HG03378 (cell line): ENCODE results near the gene PTGR1.
"Not testable (repeated sequence)": the region's sequence is repeated elsewhere in the genome, so short reads cannot be mapped to it uniquely, and the experiment has no call there.

Source experiments
- ATAC-seq: cut with Tn5 transposase; IDR thresholded peaks from one replicate; pipeline ENCODE4 v1.9.1; 2021; ENCODE audit warnings: mild to moderate bottlenecking, moderate library complexity; ENCODE audit not compliant: unreplicated experiment

Gene PTGR1

DNA sequence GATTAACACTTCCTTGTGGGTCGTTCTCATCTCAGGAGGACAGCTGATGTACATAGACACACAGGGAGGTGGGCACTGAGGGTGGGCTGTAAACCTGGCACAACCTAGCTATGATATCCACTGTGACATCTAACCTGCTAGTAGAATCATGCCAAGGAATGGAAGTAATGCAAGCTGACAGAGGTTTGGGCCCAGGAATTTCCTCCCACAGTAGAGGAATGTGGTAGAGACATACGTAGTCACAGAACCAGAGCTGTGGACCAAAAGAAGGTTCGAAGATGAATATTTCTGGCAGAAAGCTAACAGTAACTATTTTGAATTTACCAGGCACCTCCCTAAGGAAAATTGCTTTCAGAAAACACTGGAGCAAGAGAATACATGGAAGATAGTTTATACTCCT is 16.5 kb upstream of the PTGR1 start:
- no peak for ATAC-seq

DNA sequence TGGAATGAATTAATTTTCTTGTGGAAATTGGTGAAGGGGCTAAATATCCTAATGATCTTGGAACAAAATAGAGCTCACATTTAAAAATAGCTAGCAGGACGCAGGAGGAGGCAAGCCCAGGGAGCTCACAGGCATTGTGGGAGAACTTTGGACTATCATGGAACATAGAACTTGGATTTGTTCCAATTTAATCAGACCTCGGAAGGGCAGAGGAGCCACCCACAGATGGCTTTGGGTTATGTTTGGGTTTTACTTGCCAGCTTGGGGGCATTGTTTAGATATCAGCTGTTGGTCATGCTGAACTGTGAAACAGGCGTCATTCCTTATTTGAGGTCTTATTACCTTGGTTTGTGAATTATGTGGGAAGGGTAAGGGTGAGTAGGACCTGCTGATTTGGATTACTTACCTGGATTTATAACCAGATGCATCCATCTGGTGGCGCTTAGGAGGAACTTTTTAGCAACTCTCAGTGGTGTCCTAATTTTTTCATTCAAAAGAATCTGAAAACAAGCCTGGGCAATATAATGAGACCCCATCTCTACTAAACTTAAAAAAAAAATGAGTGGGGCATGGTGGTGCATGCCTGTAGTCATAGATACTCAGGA is 14.1 kb upstream of the PTGR1 start:
- no peak for ATAC-seq

DNA sequence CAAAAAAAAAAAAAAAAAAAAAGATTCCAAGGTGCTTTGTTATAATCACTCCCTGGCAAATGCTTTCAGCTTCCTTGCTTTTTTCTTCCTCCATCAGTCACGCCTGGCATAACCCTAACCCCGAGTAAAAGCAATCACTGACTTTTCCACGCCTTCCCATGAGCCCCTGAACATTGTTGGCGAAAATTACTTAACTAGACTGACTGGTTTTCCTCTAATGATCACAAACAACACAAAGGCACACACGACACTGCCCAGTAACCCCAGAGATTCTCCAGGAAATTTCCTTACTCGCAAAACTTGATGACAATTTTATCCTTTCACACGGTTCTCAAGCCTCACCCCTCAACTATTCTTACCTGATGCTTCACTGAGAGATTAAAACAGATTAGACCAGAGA is 11.4 kb upstream of the PTGR1 start:
- ATAC-seq = no peak

DNA sequence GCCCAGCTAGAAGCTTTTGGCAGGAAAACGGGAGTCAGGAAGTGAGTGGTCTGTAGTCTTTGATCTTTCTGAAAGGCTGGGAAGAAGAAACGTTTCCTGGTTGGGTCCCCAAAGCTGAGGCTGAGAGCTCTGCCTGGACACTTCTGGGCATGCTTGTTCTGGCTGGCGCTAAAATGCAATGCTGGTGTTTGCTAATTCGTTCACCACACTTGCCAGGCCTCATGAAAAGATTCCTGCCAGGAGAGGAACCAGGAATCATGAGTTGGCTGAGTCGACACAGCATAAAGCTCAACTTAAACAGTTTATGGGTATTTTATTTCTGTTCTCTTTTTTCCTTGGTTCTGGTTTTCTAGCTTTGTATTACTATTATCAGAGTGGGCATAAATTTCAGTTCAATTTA is 10.7 kb upstream of the PTGR1 start:
- no peak for ATAC-seq

DNA sequence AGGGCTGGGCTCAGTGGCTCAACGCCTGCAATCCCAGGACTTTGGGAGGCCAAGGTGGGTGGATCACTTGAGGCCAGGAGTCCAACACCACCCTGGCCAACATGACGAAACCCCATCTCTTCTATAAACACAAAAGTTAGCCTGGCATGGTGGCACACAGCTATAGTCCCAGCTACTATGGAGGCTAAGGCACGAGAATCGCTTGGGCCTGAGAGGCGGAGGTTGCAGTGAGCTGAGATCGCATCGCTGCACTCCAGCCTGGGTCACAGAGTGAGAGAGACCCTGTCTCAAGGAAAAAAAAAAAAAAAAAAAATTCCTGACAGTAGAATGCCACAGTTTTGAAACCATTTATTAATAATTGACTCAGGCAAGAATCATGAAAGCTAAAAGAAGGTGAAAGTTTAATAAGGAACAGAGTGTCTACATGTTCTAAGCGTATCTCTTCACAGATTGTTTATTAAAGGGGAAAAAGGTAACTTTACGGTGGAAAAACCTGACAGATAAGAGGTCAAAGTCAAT is 5.7 kb upstream of the PTGR1 start:
- no peak for ATAC-seq

DNA sequence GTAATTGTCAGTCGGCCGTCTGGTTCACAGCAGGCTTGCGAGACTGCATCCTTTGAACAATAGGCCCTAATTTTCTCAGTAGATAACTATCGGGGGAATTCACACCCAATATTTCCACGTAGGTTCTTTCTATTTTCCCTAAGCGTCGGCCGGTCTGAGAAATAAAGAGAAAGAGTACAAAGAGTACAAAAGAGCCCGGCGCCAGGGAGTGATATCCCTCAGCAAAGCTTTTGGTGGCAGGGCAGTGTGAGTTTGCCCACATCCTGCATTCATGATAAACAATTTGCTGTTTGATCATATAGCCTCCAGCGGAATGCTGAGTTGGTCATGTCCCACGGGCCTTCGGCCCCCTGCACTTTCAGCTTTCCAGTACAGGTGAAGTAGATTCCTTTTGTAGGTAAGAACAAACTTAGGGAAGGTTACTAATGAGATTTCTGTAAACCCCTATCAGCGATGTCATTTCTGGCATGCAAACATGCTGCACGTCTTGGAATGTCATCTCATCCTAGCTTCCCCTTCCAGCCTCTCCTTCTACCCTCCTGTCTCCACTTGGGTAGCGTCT is 4.7 kb upstream of the PTGR1 start:
- no peak for ATAC-seq

DNA sequence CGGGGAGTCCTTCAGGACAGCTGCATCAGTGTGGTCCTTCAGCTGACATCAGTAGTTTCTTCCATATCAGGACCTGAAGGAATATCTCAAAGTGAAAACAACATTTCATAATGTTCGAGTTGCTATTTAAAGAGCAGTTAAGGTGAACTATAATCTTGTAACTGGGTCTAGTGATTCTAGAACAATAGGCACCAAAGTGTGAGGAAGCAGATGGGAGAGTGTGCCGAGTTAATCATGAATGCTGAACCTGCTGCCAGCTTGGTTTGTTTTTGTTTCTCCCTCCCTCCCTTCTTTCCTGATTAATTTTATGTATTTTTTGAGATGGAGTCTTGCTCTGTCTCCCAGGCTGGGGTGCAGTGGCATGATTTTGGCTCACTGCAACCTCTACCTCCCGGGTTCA is 3.6 kb upstream of the PTGR1 start:
- no peak for ATAC-seq

DNA sequence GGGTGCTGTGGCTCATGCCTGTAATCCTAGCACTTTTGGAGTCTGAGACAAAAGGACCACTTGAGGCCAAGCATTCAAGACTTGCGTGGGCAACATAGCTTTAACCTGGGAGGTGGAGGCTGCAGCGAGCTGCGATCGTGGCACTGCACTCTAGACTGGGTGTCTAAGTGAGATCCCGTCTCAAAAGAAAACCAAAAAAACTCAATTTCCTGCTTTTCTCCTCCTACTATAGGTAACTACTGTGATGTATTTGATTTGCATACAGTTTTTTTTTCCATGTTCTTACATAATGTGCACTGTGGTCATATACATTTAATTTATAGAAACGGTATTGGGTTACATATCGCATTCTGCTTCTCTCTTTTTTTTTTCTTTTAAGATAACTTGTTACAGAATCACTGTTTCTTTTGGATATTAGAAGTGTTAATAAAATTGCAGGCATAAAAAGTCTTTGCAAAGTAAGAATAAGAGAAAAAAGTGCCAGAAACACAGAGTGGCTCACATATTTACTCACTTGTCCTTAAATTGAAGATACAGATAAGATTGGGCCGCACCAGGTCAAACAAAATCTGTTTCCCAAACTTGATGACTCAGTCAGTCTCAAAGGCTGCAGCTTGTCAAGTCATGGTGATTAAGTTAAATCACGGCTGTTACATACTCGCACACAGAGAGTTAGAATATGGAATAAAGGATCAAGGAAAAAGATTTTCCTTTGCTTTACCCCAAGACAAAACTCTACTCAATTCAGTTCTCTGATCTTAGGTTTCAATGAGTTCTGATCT is 2.0 kb upstream of the PTGR1 start:
- no peak for ATAC-seq

DNA sequence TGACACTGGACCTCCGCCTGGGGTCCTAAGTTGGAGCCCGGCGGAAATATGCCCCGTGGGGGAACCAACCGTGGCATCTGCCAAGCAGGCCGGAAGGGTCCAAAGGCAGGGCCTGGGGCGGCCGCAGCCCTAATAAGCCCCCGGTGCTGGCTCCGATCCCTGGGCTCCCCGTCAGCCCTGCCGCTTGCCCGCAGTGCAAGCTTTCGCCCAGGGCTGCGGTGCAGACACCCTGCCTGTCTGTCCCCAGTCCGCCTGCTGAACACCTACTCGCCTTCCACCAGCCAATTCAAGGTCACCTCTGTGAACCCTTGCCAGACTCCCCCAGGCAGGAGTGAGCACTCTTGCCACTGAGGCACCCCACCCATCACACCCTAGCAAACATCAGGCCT is 502 bp upstream of the PTGR1 start:
- no peak for ATAC-seq

DNA sequence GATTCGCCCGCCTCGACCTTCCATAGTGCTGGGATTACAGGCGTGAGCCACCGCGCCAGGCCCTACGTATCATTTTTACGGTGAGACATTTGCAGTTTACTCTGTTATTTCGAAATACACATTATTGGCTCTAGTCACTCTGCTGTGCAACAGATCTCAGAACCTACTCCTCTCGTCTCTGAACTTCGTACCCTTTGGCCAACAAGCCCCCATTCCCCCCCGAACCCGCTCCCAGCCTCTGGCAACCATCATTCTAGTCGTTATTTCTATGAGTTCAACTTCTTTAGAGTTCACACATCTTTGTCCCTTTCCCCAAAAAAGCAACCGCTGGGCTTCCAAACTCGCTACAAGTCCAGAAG is 735 bp downstream of the PTGR1 start:
- no peak for ATAC-seq

DNA sequence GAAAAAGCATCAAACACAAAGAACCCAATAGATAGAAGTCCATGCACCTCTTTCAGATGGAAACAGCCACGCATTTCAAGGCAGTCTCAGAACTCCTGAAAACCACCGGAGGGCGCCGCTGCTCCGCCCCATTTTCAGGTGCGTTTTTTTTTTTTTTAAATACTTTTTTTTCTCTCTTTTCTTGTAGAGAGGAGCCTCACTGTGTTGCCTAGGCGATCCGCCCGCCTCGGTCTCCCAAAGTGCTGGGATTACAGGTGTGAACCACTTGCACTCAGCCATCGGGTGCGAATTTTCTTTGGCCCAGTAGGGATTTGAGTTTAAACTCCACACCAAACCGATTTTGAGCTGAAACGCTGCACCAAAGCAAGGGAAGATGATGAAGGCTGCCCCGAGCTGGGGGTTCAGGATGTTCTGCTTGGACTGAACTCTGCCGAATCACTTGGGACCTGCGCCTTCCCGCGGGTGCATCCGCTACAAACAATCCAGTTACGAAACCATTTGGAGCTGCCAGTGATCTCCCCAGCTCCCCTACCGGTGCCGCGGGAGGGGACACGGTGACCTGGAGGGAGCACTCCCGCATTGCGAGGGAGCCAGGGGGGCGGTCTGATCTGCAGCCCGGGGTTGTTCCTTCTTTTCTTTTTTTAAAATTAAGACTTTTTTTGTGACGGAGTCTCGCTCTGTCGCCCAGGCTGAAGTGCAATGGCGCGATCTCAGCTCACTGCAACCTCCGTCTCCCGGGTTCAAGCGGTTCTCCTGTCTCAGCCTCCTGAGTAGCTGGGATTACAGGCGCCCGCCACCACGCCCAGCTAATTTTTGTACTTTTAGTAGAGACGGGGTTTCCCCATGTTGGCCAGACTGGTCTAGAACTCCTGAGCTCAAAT is 1.4 kb downstream of the PTGR1 start:
- peak; percentile 60 for ATAC-seq

DNA sequence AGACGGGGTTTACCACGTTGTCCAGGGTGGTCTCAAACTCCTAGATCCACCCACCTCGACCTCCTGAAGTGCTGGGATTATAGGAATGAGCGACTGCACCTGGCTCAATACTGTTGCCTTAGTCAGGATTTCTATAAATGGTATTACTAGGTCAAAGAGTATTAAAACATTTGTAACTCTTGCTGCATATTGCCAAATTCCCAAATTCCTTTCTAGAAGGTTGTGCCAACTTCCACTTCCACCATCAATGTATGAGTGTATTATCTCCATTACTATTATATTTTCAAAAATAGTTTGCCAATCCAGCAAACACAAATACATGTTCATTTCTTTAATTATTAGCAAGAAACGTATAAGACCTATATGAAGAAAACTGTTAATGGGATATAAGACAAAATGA is 10.6 kb downstream of the PTGR1 start:
- no peak for ATAC-seq

DNA sequence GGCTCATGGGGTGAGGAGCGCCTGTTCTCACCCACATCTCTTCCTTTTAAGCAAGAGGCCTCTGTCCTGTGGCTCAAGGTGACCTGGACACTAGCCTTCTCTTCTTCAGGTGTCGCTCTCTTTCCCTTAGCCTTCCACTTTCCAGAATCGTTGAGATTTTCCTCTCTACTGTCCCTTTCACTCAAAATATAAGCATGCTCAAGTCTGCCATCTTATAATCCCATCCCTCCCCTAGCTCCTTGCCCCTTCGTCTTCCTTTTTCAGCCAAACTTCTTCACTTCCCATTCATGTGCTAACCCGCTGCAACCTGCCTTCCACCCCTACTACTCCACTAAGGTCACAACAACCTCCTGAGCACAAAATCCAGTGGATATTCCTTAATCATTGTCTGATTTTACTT is 13.1 kb downstream of the PTGR1 start:
- no peak for ATAC-seq

DNA sequence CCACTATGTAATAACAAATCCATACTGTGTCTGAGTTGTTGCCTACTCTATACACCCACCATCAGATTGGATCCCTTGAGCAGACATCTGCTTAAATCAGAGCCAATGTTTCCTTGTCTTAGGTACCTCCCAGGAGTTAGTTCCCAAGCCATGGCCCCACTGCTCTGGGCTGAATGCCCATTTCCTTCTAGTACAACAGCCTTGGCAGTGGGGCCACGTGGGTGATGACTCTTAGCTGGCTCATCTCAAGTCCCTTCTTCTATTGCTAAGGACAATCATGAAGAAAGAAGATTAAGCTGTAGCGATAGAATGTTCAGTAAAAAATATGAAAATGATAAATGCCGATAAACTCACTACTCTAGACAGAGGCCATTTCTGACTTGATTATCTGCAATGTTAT is 16.6 kb downstream of the PTGR1 start:
- no peak for ATAC-seq

DNA sequence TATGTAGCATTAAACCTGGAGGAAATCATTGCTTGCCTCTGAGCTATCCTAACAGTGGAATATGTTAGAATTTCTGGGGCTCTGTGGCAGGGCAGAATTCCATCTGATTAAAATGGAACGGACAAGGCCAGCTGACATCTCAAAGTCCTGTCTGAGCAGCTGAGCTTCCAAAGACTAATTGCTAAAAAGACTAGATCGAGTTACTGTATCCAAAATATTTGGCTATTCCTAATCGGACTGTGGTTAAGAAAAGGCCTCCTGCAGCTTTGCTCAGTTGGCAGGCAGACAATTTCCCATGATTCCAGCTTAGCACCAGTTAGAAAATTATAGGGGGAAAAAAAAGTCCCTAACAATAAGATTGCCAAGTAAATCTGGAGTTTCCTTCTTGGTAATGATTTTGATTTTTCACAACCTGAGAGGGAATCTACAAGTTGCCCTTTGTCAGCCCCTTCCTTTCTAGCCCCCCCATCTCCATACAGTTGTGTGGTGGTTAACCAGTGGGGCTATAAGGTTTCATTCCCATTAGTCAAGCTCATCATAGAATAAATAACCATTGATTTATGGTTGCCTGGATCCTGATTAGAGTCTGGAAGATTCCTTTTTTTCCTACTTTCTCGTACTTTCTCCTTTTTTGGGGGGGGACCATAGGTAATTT is 26.4 kb downstream of the PTGR1 start:
- no peak for ATAC-seq

DNA sequence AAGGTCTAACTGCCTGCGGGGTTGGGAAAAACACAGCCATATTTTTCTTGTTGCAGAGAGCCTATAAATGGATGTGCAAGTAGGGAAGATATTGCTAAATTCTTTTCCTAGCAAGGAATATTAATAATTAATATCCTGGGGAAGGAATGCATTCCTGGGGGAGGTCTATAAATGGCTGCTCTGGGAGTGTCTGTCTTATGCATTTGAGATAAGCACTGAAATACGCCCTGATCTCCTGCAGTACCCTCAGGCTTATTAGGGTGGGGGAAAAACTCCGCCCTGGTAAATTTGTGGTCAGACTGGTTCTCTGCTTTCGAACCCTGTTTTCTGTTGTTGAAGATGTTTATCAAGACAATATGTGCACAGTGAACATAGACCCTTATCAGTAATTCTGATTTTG is 31.3 kb downstream of the PTGR1 start:
- ATAC-seq = not testable (repeated sequence)

DNA sequence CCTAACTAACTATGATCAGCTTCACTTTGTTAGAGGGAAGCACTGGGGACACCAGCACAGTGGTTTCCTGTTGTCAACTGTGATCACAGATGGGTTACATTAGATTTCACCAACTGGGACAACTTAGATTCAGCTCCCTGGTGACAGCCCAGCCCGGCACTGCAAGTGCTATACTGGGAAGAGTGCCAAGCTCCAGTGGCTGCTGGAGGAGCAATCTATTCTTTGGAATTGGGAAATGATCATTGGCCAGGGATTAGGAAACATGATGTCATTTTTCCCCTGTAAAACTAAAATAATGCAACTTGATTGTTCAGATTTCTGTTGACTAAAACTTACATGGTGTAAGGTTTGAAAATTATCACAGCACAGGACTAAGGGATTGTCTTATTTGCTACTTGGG is 33.2 kb downstream of the PTGR1 start:
- no peak for ATAC-seq

DNA sequence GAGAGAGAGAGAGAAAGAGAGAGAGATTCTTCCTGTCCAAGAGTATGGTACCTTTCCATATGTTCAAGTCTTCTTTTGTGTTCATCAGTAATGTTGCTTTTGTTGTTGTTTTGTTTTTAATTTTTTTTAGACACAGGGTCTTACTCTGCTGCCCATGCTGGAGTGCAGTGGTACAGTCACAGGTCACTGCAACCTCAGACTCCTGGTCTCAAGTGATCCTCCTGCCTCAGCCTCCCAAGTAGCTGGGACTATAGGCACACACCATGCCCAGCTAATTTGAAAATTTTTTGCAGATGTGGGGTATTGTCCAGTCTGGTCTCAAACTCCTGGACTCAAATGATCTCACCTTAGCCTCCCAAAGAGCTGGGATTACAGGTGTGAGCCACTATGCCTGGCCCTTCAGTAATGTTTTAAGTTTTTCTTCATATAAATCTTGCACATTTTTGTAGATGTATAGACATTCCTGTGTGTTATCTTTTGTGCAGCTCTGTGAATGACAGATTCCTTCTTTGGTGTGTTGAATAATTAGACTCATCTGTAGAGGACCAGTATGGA is 38.2 kb downstream of the PTGR1 start:
- ATAC-seq = no peak

DNA sequence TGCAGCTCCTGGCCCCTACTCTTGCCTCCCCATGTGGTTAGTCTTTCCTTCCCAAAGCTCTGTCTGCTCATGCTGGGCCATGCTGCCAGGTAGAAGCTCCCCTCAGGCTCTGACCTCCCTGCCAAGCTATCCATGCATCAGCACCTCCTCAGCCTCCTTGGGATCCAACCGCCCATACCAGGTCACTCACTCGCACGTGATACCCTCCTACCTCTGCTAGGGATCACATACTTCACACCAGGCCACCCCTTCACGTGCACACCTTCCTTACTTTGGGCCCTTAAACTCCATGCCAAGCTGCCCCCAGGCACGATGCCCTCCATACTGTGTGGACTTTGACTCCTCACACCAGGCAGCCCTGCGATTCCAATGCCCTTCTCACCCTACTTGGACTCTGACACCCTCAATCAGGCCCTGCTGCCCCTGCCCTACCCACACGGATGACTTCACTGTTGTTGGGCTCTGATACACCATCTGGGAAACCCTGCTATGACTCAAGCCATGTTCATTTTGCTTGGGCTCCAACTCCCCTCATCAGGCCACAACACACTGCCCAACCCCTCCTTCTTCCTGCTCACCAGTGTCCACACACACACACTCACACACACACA is 40.3 kb downstream of the PTGR1 start:
- no peak for ATAC-seq

DNA sequence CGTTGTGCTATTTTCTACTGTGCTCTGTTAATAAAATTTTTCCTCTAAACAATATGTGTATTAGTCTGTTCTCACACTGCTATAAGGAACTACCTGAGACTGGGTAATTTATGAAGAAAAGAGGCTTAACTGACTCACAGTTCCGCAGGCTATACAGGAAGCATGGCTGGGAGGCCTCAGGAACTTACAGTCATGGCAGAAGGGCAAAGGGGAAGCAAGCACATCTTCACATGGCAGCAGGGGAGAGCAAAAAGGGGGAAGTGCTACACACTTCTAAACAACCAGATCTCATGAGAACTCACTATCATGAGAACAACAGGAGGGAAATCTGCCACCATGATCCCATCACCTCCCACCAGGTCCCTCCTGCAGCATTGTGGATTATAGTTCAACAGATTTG is 44.0 kb downstream of the PTGR1 start:
- not testable (repeated sequence) for ATAC-seq
